ENCODE data around the gene UBA6. TPM values are rescaled to one million over a fixed set of nuclear protein-coding genes. Genes with fewer than 3 reads are reported as not detected.
A peak's percentile ranks its signal among the peaks of the same experiment; 100 is the strongest.

The UBA6 gene
- total and polyA plus RNA-seq, 2 of the 4 experiments (the other 2 are of a cell fraction), result 29.2 to 268 TPM

GRCh38 chr4:67721770-67722597 lies 21.0 kb upstream of the UBA6 start:
- H3K9me1 ChIP-seq (ENCODE audit: insufficient read depth, low read length), result peaks cover 11% of the 10 kb centered on the region; the same call in 1 of the 2 replicates
- H2AFZ ChIP-seq (replicated peaks; ENCODE audit: low read length, poor library complexity), result no peak overlapping the region
- H2BK120ac ChIP-seq (ENCODE audit: low read depth, low read length), result peak overlapping the region; percentile 62; the same call in 1 of the 2 replicates
- in situ Hi-C loops (cut with MboI; ENCODE audit: low sequenced_read_pairs) (no loop called here), dilution Hi-C loops (cut with HindIII; ENCODE audit: low sequenced_read_pairs, unreplicated experiment) (no loop called here), intact Hi-C loops (cut with micrococcal nuclease) (no loop called here)
- 0 out of 3 replicates have a peak overlapping the region, but pooled peaks have one; percentile 7 for H2BK15ac ChIP-seq (ENCODE audit: low read depth, low read length)
- peak overlapping the region; percentile 24; the same call in 1 of the 2 replicates for H3K18ac ChIP-seq (ENCODE audit: low read depth, low read length)
- H4K5ac ChIP-seq (ENCODE audit: low read depth, low read length), result peak overlapping the region; percentile 73; the same call in 1 of the 2 replicates
- no peaks in the 10 kb centered on the region for H3K27me3 ChIP-seq (ENCODE audit: control insufficient read depth, insufficient read depth, low read length)
- H3K56ac ChIP-seq (ENCODE audit: extremely low read depth, insufficient read depth, low read length), result no peak overlapping the region
- H4K91ac ChIP-seq (ENCODE audit: insufficient read depth, low read depth, low read length), result 0 out of 2 replicates have a peak overlapping the region, but pooled peaks have one; percentile 65
- H2BK5ac ChIP-seq (ENCODE audit: low read depth, low read length, poor library complexity, severe bottlenecking), result peak overlapping the region; percentile 48
- H3K14ac ChIP-seq (replicated peaks; ENCODE audit: low read depth, low read length), result 0 out of 2 replicates have a peak overlapping the region, but pooled peaks have one; percentile 60
- WGBS, 2 experiments (ENCODE audit: extremely low coverage in 2 of 2, insufficient read length in 1 of 2), result 100% methylated on average over 2 of the region's 9 CpGs; no CpG with 5 or more reads in 1 of the 2 experiments
- peaks cover 0 to 16% of the 10 kb centered on the region in 2 experiments; a peak in 2 of 4 replicates for H3K79me1 ChIP-seq (ENCODE audit: low read depth in 1 of 2, low read length in 2 of 2)
- no peak overlapping the region for H3K4me3 ChIP-seq (ENCODE audit: insufficient read depth, low read depth, low read length)
- TF ChIP-seq NFE2L2 (IDR thresholded peaks at IDR 0.05; ENCODE audit: low read depth, low read length) (no peak), RCOR1 (IDR thresholded peaks at IDR 0.05; ENCODE audit: insufficient replicate concordance, low read length) (no peak), CTCF (conservative IDR thresholded peaks at IDR 0.05; ENCODE audit: low read depth, low read length) (no peak), FOS (IDR thresholded peaks at IDR 0.05; ENCODE audit: low read depth, low read length) (0 out of 2 replicates have a peak, but pooled peaks have one; percentile 15), MXI1 (IDR thresholded peaks at IDR 0.05; ENCODE audit: borderline replicate concordance, low read depth, low read length) (no peak)
- H2AK5ac ChIP-seq (ENCODE audit: low read depth, low read length), result peak overlapping the region; percentile 83; the same call in 1 of the 2 replicates
- no peak overlapping the region for H2AK9ac ChIP-seq (replicated peaks; ENCODE audit: low read depth, low read length, poor library complexity)
- peaks cover 4% of the 10 kb centered on the region; the same call in 1 of the 2 replicates for H3K36me3 ChIP-seq (ENCODE audit: control insufficient read depth, insufficient read depth, low read length)
- H3K4me1 ChIP-seq (ENCODE audit: control insufficient read depth, insufficient read depth, low read length), result peaks cover 8% of the 10 kb centered on the region; the same call in 1 of the 2 replicates
- peak; percentile 78 for DNase-seq
- peak overlapping the region; percentile 64 for H3K4ac ChIP-seq (ENCODE audit: low read depth, low read length)
- H2BK20ac ChIP-seq (ENCODE audit: low read depth, low read length), result peak overlapping the region; percentile 61
- no peak overlapping the region for H3K4me2 ChIP-seq (ENCODE audit: low read depth, low read length)
- CTCF ChIA-PET, result no interaction called here
- peak; percentile 60 for ATAC-seq (ENCODE audit: low read depth)
- H4K8ac ChIP-seq (ENCODE audit: low read depth in 2 of 2, low read length in 2 of 2), result peak overlapping the region; percentile 16 to 51; a peak in 3 of 4 replicates
- BruUV-seq (replicated peaks), result no TSS peak
- POLR2A ChIA-PET (ENCODE audit: unreplicated experiment), result no interaction called here
- no peaks in the 10 kb centered on the region for H4K20me1 ChIP-seq (ENCODE audit: insufficient read depth, low read length)
- H3K9me3 ChIP-seq (ENCODE audit: control insufficient read depth, insufficient read depth, low read length), result no peaks in the 10 kb centered on the region
- no peak overlapping the region for H3K9ac ChIP-seq (ENCODE audit: low read depth, low read length)
- no peak overlapping the region for H3K27ac ChIP-seq (ENCODE audit: insufficient read depth, low read length)
- no peak overlapping the region for H3K23ac ChIP-seq (ENCODE audit: low read depth, low read length)
